Liver (tissue), 9 donors: ENCODE measurements around the gene GPA33. TPM values are rescaled to one million over a fixed set of nuclear protein-coding genes. Genes with fewer than 3 reads are reported as not detected.

Experiments used
- DNase-seq: peaks from one replicate; pipeline ENCODE4 v3.0.0-alpha.2; 2017; ENCODE audit warnings: low spot score
- H3K27ac ChIP-seq, 2 donors: one replicate each; pipeline ENCODE4 v1.7.0; 2013; ENCODE audit warnings: inconsistent platforms in 2 of 2, low read length in 2 of 2, control low read depth in 1 of 2, low read depth in 1 of 2, mild to moderate bottlenecking in 1 of 2
- H3K27me3 ChIP-seq, 4 donors: one replicate each; pipeline versions ENCODE4 v1.6.1 to v1.7.0; 2013; ENCODE audit warnings: low read length in 3 of 4, inconsistent platforms in 1 of 4, mild to moderate bottlenecking in 1 of 4, moderate library complexity in 1 of 4; ENCODE audit not compliant: control insufficient read depth in 4 of 4, insufficient read depth in 4 of 4
- H3K36me3 ChIP-seq, 4 donors: one replicate each; pipeline versions ENCODE4 v1.6.1 to v1.7.0; 2013; ENCODE audit warnings: low read length in 3 of 4, mild to moderate bottlenecking in 3 of 4, low read depth in 1 of 4, moderate library complexity in 1 of 4; ENCODE audit not compliant: control insufficient read depth in 4 of 4, insufficient read depth in 3 of 4
- H3K4me1 ChIP-seq, 4 donors: one replicate each; pipeline versions ENCODE4 v1.6.1 to v1.7.0; 2013; ENCODE audit warnings: low read length in 3 of 4, mild to moderate bottlenecking in 3 of 4, moderate library complexity in 1 of 4; ENCODE audit not compliant: control insufficient read depth in 4 of 4, insufficient read depth in 4 of 4
- H3K4me3 ChIP-seq, 3 donors: one replicate each; pipeline versions ENCODE4 v1.6.1 to v1.7.0; 2013; ENCODE audit warnings: low read length in 3 of 3, control low read depth in 1 of 3, low read depth in 1 of 3, mild to moderate bottlenecking in 1 of 3
- H3K9ac ChIP-seq, 2 donors: one replicate each; pipeline ENCODE4 v1.7.0; 2013; ENCODE audit warnings: low read length in 2 of 2, mild to moderate bottlenecking in 2 of 2, moderate library complexity in 2 of 2, control low read depth in 1 of 2, low read depth in 1 of 2
- H3K9me3 ChIP-seq, 4 donors: one replicate each; pipeline versions ENCODE4 v1.6.1 to v1.7.0; 2013; ENCODE audit warnings: low read length in 3 of 4; ENCODE audit not compliant: control insufficient read depth in 4 of 4
- EGR1 ChIP-seq, 2 donors: IDR thresholded peaks; 2 replicates each; pipeline ENCODE4 v1.6.1; 2016 to 2018; ENCODE audit warnings: antibody characterized with exemption in 2 of 2, low read depth in 2 of 2
- FOXA2 ChIP-seq: IDR thresholded peaks from 2 replicates; pipeline ENCODE4 v1.6.1; 2016; ENCODE audit warnings: antibody characterized with exemption
- GABPA ChIP-seq, 2 donors: IDR thresholded peaks in 1 of 2; conservative IDR thresholded peaks in 1 of 2; 2 replicates each; pipeline ENCODE4 v1.6.1; 2016; ENCODE audit warnings: antibody characterized with exemption in 2 of 2, mild to moderate bottlenecking in 1 of 2, moderate library complexity in 1 of 2
- HNF4A ChIP-seq, 2 donors: conservative IDR thresholded peaks; 2 replicates each; pipeline ENCODE4 v1.6.1; 2016; ENCODE audit warnings: antibody characterized with exemption in 2 of 2, mild to moderate bottlenecking in 2 of 2
- JUND ChIP-seq, 2 donors: IDR thresholded peaks; 2 replicates each; pipeline ENCODE4 v1.6.1; 2016; ENCODE audit warnings: antibody characterized with exemption in 2 of 2
- NR2F2 ChIP-seq: IDR thresholded peaks from 2 replicates; pipeline ENCODE4 v1.6.1; 2016; ENCODE audit warnings: antibody characterized with exemption
- RAD21 ChIP-seq, 2 donors: IDR thresholded peaks; 2 replicates each; pipeline ENCODE4 v1.6.1; 2016; ENCODE audit warnings: antibody characterized with exemption in 2 of 2, mild to moderate bottlenecking in 2 of 2
- RXRA ChIP-seq, 2 donors: IDR thresholded peaks; 2 replicates each; pipeline ENCODE4 v1.6.1; 2017 to 2018; ENCODE audit warnings: antibody characterized with exemption in 2 of 2, mild to moderate bottlenecking in 1 of 2
- YY1 ChIP-seq: IDR thresholded peaks from 2 replicates; pipeline ENCODE4 v1.6.1; 2016; ENCODE audit warnings: antibody characterized with exemption, mild to moderate bottlenecking
- WGBS: extraction: QIAGEN DNeasy Blood & Tissue Kit; methylation state at CpG from one replicate; pipeline ENCODE4 v1.1.7; 2013; 5-methylcytosine and 5-hydroxymethylcytosine counted together
- polyA plus RNA-seq, 2 donors: library from polyadenylated mRNA; stranded (reverse) in 1 of 2; unstranded in 1 of 2; fragments of 200-250 nt in 1 of 2; fragments of >200 nt in 1 of 2; fragmentation: Nextera tagmentation in 1 of 2; extraction: Ambion mirVana in 1 of 2; gene quantifications; one replicate each; pipeline versions ENCODE4 v1.2.1 to v1.2.3, GENCODE V29; 2013 to 2015
- total RNA-seq, 2 donors: library from RNA; depleted of rRNA; stranded (reverse); fragments of >200 nt; gene quantifications; one replicate each; pipeline ENCODE4 v1.2.3, GENCODE V29; 2014
- TF ChIP-seq, protein P1 (sequence below): IDR thresholded peaks from 2 replicates; pipeline ENCODE4 v1.6.1; 2016; ENCODE audit warnings: antibody characterized with exemption
- TF ChIP-seq, protein P2 (sequence below): IDR thresholded peaks from 2 replicates; pipeline ENCODE4 v1.6.1; 2016; ENCODE audit warnings: antibody characterized with exemption
- TF ChIP-seq, protein P3 (sequence below): IDR thresholded peaks from 2 replicates; pipeline ENCODE4 v1.6.1; 2016; ENCODE audit warnings: antibody characterized with exemption
- TF ChIP-seq, protein P4 (sequence below): IDR thresholded peaks from 2 replicates; pipeline ENCODE4 v1.6.1; 2016; ENCODE audit warnings: antibody characterized with exemption, mild to moderate bottlenecking
- donor health status: healthy.
- donor health status: healthy.
- donor health status: healthy.
- donor health status: healthy.
- donor health status: healthy.

Gene GPA33
- total and polyA plus RNA-seq, 4 donors, result 0.03 to 0.19 (median 0.08) TPM; not detected in 1

DNA sequence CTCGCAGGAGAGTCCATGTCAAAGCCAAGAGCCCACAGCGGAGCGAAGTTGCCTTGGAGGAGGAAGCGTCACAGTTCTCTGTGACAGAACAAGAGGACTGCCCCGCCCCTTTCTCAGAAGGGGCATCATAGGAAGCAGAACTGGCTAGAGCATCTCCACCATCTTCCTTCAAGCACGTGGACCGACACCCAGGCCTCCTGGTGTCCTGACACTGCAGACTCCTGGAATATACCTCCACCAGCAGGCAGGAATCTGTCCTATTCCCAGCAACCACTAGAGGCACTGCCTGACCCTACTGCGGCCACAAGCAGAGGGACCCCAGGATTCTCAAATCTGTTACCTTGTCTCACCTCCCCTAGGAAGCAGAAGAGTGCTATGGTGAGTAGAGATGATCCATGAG, 37.8 kb downstream of the GPA33 start (continued):
- TF ChIP-seq, protein P1, sequence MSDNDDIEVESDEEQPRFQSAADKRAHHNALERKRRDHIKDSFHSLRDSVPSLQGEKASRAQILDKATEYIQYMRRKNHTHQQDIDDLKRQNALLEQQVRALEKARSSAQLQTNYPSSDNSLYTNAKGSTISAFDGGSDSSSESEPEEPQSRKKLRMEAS, result no peak
- TF ChIP-seq JUND (IDR thresholded peaks at IDR 0.05) (no peak), FOXA2 (no peak)
- TF ChIP-seq, protein P2, sequence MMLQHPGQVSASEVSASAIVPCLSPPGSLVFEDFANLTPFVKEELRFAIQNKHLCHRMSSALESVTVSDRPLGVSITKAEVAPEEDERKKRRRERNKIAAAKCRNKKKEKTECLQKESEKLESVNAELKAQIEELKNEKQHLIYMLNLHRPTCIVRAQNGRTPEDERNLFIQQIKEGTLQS, result no peak
- TF ChIP-seq, protein P3, sequence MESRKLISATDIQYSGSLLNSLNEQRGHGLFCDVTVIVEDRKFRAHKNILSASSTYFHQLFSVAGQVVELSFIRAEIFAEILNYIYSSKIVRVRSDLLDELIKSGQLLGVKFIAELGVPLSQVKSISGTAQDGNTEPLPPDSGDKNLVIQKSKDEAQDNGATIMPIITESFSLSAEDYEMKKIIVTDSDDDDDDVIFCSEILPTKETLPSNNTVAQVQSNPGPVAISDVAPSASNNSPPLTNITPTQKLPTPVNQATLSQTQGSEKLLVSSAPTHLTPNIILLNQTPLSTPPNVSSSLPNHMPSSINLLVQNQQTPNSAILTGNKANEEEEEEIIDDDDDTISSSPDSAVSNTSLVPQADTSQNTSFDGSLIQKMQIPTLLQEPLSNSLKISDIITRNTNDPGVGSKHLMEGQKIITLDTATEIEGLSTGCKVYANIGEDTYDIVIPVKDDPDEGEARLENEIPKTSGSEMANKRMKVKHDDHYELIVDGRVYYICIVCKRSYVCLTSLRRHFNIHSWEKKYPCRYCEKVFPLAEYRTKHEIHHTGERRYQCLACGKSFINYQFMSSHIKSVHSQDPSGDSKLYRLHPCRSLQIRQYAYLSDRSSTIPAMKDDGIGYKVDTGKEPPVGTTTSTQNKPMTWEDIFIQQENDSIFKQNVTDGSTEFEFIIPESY, result no peak

DNA sequence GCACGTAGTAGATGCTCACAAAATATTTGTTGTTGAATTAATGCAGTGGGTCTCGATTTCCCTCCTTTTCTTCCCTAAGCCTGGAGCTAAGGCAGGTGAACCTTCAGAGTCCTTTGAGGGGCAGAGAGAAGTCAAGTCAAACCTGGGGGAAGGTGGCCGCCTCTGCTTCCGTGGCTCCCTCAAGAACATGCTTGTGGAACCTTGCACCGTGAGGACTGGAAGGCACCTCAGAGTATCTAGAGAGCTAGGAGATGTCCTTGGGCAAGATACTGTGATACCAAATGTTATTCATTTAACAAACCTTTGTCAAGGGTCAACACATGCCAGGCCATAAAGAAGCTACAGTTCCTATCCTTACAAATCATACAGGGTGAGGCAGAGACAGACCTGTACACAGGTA, 38.3 kb downstream of the GPA33 start:
- H3K9ac ChIP-seq, result no peak overlapping the region
- no peak overlapping the region for H3K27ac ChIP-seq
- no peaks in the 10 kb centered on the region for H3K27me3 ChIP-seq
- no peaks in the 10 kb centered on the region for H3K4me1 ChIP-seq
- no peaks in the 10 kb centered on the region for H3K36me3 ChIP-seq
- no peaks in the 10 kb centered on the region for H3K9me3 ChIP-seq
- no peak overlapping the region for H3K4me3 ChIP-seq
- 96% methylated on average over 5 of the region's 5 CpGs for WGBS
- no peak for TF ChIP-seq EGR1 (IDR thresholded peaks at IDR 0.05; ENCODE audit: low read depth in 2 of 2)
- TF ChIP-seq GABPA (IDR thresholded peaks at IDR 0.05 in 1 of 2, conservative IDR thresholded peaks at IDR 0.05 in 1 of 2), result no peak
- TF ChIP-seq, protein P1, result no peak
- no peak for TF ChIP-seq HNF4A (conservative IDR thresholded peaks at IDR 0.05)
- no peak for TF ChIP-seq NR2F2
- DNase-seq, result no peak

DNA sequence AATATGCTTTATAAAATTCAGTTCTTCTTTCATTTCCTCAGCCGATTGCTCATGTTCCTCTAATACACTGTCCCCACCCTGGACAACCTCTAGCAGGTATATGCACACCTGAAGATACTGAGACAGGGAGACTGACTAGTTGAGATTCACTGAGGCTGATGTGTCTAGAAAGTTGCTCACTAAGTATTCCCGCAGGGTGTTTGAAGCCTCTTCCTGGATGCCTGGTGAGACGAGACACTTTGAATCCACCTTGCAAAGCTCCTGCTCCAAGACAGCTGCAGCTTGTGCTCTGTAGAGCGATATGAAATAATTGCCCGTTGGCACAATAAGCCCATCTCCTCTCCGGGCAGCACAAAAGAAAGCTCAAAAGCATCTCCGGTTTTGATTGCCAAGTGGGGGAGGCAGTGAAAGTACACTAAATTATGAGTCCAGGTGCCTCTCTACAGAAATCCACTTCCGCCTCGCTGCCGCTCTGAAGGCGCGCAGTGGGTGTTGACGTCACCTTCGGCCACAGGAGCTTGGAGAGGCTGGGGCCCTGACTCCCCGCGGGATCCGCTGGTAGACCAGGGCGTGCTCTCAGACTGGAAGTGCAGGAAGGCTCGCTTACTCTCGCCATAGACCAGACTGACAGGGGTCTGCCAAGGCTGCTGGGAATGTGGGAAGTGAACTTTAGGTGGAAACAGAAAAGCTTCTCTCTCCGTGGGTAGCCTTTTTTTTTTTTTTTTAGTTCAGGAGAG, 46.3 kb downstream of the GPA33 start:
- DNase-seq, result peak; percentile 56
- peak overlapping the region in 1 of 2 donors; percentile 33 for H3K9ac ChIP-seq
- no peaks in the 10 kb centered on the region for H3K9me3 ChIP-seq
- H3K27ac ChIP-seq, result no peak overlapping the region
- 23% methylated on average over 21 of the region's 21 CpGs for WGBS
- TF ChIP-seq JUND (IDR thresholded peaks at IDR 0.05) (peak; percentile 14 to 88), RAD21 (IDR thresholded peaks at IDR 0.05) (peak in 1 of 2 donors; percentile 12), FOXA2 (no peak), YY1 (peak; percentile 26), NR2F2 (no peak), RXRA (IDR thresholded peaks at IDR 0.05) (no peak)
- no peaks in the 10 kb centered on the region for H3K36me3 ChIP-seq
- H3K4me3 ChIP-seq, result peak overlapping the region; percentile 32 to 51 (median 37)
- H3K27me3 ChIP-seq, result no peaks in the 10 kb centered on the region
- H3K4me1 ChIP-seq, result peaks cover 0 to 11% (median 4%) of the 10 kb centered on the region in 4 donors

DNA sequence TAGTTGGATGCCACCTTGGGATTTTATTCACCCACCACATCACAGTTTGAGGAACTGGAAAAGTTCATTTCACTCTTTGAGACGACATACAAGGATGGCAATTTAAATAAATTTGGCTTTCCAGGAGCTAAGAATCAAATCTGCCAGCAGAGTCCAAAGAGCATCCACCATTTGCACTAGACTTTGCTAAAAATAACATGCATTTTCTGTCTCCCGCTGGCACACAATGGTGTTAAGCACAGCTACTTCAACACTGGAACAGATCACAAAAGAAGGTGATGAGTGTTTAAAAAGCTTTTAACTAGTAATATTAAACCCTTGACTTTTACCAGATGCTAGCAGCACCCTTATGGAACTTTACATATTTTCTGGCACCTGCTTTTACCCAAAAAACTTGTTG, 56.5 kb downstream of the GPA33 start:
- WGBS, result 35% methylated on average over 2 of the region's 2 CpGs
- Histone ChIP-seq H3K36me3 (no peaks in the 10 kb centered on the region), H3K4me1 (peaks cover 0 to 9% (median 0%) of the 10 kb centered on the region in 4 donors), H3K27ac (no peak overlapping the region), H3K27me3 (no peaks in the 10 kb centered on the region), H3K4me3 (no peak overlapping the region), H3K9me3 (no peaks in the 10 kb centered on the region), H3K9ac (no peak overlapping the region)
- DNase-seq, result no peak
- peak in 1 of 2 donors; percentile 24 for TF ChIP-seq RXRA (IDR thresholded peaks at IDR 0.05)
- TF ChIP-seq GABPA (IDR thresholded peaks at IDR 0.05 in 1 of 2, conservative IDR thresholded peaks at IDR 0.05 in 1 of 2), result no peak
- TF ChIP-seq, protein P4, sequence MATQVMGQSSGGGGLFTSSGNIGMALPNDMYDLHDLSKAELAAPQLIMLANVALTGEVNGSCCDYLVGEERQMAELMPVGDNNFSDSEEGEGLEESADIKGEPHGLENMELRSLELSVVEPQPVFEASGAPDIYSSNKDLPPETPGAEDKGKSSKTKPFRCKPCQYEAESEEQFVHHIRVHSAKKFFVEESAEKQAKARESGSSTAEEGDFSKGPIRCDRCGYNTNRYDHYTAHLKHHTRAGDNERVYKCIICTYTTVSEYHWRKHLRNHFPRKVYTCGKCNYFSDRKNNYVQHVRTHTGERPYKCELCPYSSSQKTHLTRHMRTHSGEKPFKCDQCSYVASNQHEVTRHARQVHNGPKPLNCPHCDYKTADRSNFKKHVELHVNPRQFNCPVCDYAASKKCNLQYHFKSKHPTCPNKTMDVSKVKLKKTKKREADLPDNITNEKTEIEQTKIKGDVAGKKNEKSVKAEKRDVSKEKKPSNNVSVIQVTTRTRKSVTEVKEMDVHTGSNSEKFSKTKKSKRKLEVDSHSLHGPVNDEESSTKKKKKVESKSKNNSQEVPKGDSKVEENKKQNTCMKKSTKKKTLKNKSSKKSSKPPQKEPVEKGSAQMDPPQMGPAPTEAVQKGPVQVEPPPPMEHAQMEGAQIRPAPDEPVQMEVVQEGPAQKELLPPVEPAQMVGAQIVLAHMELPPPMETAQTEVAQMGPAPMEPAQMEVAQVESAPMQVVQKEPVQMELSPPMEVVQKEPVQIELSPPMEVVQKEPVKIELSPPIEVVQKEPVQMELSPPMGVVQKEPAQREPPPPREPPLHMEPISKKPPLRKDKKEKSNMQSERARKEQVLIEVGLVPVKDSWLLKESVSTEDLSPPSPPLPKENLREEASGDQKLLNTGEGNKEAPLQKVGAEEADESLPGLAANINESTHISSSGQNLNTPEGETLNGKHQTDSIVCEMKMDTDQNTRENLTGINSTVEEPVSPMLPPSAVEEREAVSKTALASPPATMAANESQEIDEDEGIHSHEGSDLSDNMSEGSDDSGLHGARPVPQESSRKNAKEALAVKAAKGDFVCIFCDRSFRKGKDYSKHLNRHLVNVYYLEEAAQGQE, result no peak
- TF ChIP-seq, protein P1, result no peak
- TF ChIP-seq, protein P3, result no peak
- TF ChIP-seq RAD21 (IDR thresholded peaks at IDR 0.05), result no peak
